Left kidney (tissue), 2 donors: ENCODE measurements around the gene CNTN4. TPM values are rescaled to one million over a fixed set of nuclear protein-coding genes. Genes with fewer than 3 reads are reported as not detected.

Source experiments
- DNase-seq: peaks from one replicate; pipeline ENCODE4 v3.0.0-alpha.2; 2013
- polyA plus RNA-seq: library from polyadenylated mRNA; unstranded; fragments of 120-200 nt; gene quantifications from one replicate; pipeline ENCODE4 v1.2.1, GENCODE V29; 2013; ENCODE audit not compliant: insufficient read length

CNTN4 gene
- polyA plus RNA-seq, 1 donor = 30.1 TPM

DNA sequence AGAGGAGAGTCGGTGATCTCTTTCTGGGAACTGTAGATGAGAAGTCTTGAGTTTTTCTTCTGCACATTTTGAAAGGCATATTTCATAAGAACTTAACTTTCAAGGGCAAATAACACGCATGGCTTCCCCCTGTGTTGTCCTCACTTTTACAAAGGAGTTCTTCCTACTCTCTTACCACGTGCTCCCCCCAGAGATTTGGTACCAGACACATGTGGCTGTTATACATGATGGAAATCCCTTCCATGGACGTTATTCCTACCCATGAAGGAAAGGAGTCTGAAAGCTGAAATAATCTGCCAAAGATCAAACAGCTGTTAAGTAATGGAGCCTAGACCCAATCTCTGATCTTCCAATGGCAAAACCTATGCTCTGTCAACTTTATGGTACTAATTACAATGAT is 1007.1 kb downstream of the CNTN4 start:
- DNase-seq = no peak

DNA sequence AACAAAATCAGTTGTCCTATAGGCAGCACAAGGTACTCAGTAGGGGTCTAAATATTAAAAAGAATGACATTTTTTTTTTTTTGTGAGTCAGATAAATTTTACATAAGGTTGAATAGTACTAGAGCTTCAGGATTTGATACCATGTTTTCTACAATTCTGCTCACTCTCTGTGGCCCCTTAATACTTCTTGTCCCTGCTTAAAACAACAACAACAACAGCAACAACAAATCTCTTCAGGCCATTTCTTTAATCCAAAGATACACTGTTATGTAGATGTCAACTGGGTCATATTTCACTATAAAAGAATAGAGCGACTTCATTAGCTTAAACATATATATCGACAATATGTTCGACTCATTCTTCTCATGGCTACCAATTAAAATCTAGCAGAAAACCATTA is 1008.5 kb downstream of the CNTN4 start:
- DNase-seq = no peak
